Endothelial cell of umbilical vein (primary cell): ENCODE measurements around the gene WDPCP. TPM values are rescaled to one million over a fixed set of nuclear protein-coding genes. Genes with fewer than 3 reads are reported as not detected.

Experiments
- BruUV-seq: library from RNA; stranded (reverse); fragments of 400-500 nt; replicated peaks from 2 replicates; lab custom pipeline; 2021; lab: Mats Ljungman, UMichigan
- CTCF ChIA-PET: fragments of 300-600, 350-600 bp; sonication (Branson Sonifier 250); formaldehyde crosslinking; loops from one replicate; lab custom pipeline; 2021; ENCODE audit warnings: antibody characterized with exemption, inconsistent platforms; lab: Charles Lee
- POLR2A ChIA-PET: fragments of 300-600, 350-600 bp; sonication (Branson Sonifier 250); formaldehyde crosslinking; loops from one replicate; lab custom pipeline; 2021; ENCODE audit warnings: antibody characterized with exemption, inconsistent platforms; lab: Charles Lee
- DNase-seq: peaks from one replicate; pipeline ENCODE4 v3.0.0-alpha.2; 2011; ENCODE audit warnings: low read depth, low spot score
- FAIRE-seq: peaks from 2 replicates; lab custom pipeline; 2011; peaks lifted over from hg19 to GRCh38; lab: Jason Lieb, UNC
- H2AFZ ChIP-seq: 2 replicates; pipeline ENCODE4 v1.6.0; 2012; ENCODE audit warnings: low read depth, low read length, control low read depth, inconsistent platforms
- H3K27ac ChIP-seq: 2 replicates; pipeline ENCODE4 v1.5.1; 2011; ENCODE audit warnings: low read depth, mild to moderate bottlenecking, control low read depth, low read length, moderate library complexity; ENCODE audit not compliant: insufficient read depth
- H3K27me3 ChIP-seq, 2 experiments: 2 replicates each; pipeline versions ENCODE4 v1.6.0 to v1.6.1; 2011; ENCODE audit warnings: low read length in 2 of 2, mixed read lengths in 1 of 2; ENCODE audit not compliant: control insufficient read depth in 2 of 2, insufficient read depth in 2 of 2
- H3K36me3 ChIP-seq, 2 experiments: 2 replicates in 1 of 2; 3 replicates in 1 of 2; pipeline ENCODE4 v1.5.1; 2011; ENCODE audit warnings: low read length in 2 of 2, mild to moderate bottlenecking in 1 of 2, moderate library complexity in 1 of 2; ENCODE audit not compliant: control insufficient read depth in 2 of 2, insufficient read depth in 2 of 2; ENCODE audit errors: extremely low read depth in 1 of 2
- H3K4me1 ChIP-seq: 3 replicates; pipeline ENCODE4 v1.5.1; 2011; ENCODE audit warnings: mild to moderate bottlenecking, low read length; ENCODE audit not compliant: control insufficient read depth, insufficient read depth; ENCODE audit errors: extremely low read depth
- H3K4me2 ChIP-seq: 2 replicates; pipeline ENCODE4 v1.6.1; 2011; ENCODE audit warnings: low read length, control low read depth, mixed read lengths; ENCODE audit not compliant: insufficient read depth
- H3K4me3 ChIP-seq, 3 experiments: fragments of 200-600 bp in 1 of 3; sonication (generic), shearing (Covaris generic) in 1 of 3; replicated peaks in 1 of 3; 2 replicates each; pipeline ENCODE4 v1.5.1; 2011 to 2016; ENCODE audit warnings: control low read depth in 3 of 3, low read length in 3 of 3, mild to moderate bottlenecking in 2 of 3, inconsistent platforms in 1 of 3, low read depth in 1 of 3, moderate library complexity in 1 of 3; ENCODE audit not compliant: insufficient read depth in 1 of 3
- H3K79me2 ChIP-seq: 2 replicates; pipeline ENCODE4 v1.6.0; 2012; ENCODE audit warnings: low read length, inconsistent platforms; ENCODE audit not compliant: control insufficient read depth, insufficient read depth
- H3K9ac ChIP-seq: replicated peaks from 2 replicates; pipeline ENCODE3; 2011; ENCODE audit warnings: low read length, control low read depth; ENCODE audit not compliant: insufficient read depth; ENCODE audit errors: extremely low read depth
- H3K9me1 ChIP-seq: replicated peaks from 3 replicates; pipeline ENCODE4 v1.6.0; 2011; ENCODE audit warnings: mild to moderate bottlenecking, low read length; ENCODE audit not compliant: control insufficient read depth, insufficient read depth; ENCODE audit errors: extremely low read depth
- H3K9me3 ChIP-seq: replicated peaks from 2 replicates; pipeline ENCODE4 v1.5.1; 2012; ENCODE audit warnings: low read length, inconsistent platforms; ENCODE audit not compliant: control insufficient read depth, insufficient read depth
- H4K20me1 ChIP-seq: replicated peaks from 2 replicates; pipeline ENCODE3; 2011; ENCODE audit warnings: mild to moderate bottlenecking, low read length; ENCODE audit not compliant: control insufficient read depth, insufficient read depth; ENCODE audit errors: extremely low read depth
- CTCF ChIP-seq, 2 donors: IDR thresholded peaks; 1 replicate in 1 of 2; 2 replicates in 1 of 2; pipeline ENCODE4 v1.5.1; 2011; ENCODE audit warnings: low read length in 2 of 2, mild to moderate bottlenecking in 2 of 2, moderate library complexity in 2 of 2, control low read depth in 1 of 2, inconsistent platforms in 1 of 2, low read depth in 1 of 2; ENCODE audit not compliant: insufficient read depth in 1 of 2; ENCODE audit errors: extremely low read depth in 1 of 2
- EZH2 ChIP-seq: IDR thresholded peaks from 2 replicates; pipeline ENCODE4 v1.6.1; 2012; ENCODE audit warnings: borderline replicate concordance, low read depth, mild to moderate bottlenecking, moderate library complexity, low read length, inconsistent platforms; ENCODE audit not compliant: severe bottlenecking
- FOS ChIP-seq: IDR thresholded peaks from 2 replicates; pipeline ENCODE4 v1.6.1; 2011; ENCODE audit warnings: mild to moderate bottlenecking, low read length, moderate library complexity, borderline replicate concordance; ENCODE audit not compliant: insufficient read depth
- GATA2 ChIP-seq: IDR thresholded peaks from 2 replicates; pipeline ENCODE4 v1.7.0; 2011; ENCODE audit warnings: low read depth, mild to moderate bottlenecking, moderate library complexity, mixed read lengths, low read length; ENCODE audit not compliant: insufficient read length, insufficient read depth
- JUN ChIP-seq: IDR thresholded peaks from 2 replicates; pipeline ENCODE4 v1.6.1; 2011; ENCODE audit warnings: borderline replicate concordance, low read depth; ENCODE audit not compliant: insufficient read length, insufficient read depth
- MAX ChIP-seq: IDR thresholded peaks from 2 replicates; pipeline ENCODE4 v1.6.1; 2011; ENCODE audit not compliant: insufficient read depth, insufficient read length
- MYC ChIP-seq: IDR thresholded peaks from one replicate; pipeline ENCODE4 v1.6.1; 2011; ENCODE audit warnings: mild to moderate bottlenecking, low read depth, low read length
- POLR2A ChIP-seq: IDR thresholded peaks from 2 replicates; pipeline ENCODE4 v1.6.1; 2012; ENCODE audit warnings: low read depth, mild to moderate bottlenecking, control low read depth, low read length
- POLR2AphosphoS5 ChIP-seq: IDR thresholded peaks from 2 replicates; pipeline ENCODE4 v1.6.1; 2012; ENCODE audit warnings: low read depth, mild to moderate bottlenecking, control low read depth, low read length, moderate library complexity; ENCODE audit not compliant: insufficient read depth
- dilution Hi-C: fragments of 300-500 bp; cut with MboI; formaldehyde crosslinking; loops from one replicate; pipeline ENCODE4 v1.15.0; 2019; ENCODE audit warnings: low sequenced_read_pairs; ENCODE audit not compliant: extremely low pct_ligation_motif_present
- intact Hi-C: fragments of 100-400 bp; cut with micrococcal nuclease; formaldehyde crosslinking; loops from one replicate; pipeline ENCODE4 v1.10.0; 2022
- polyA plus RNA-seq, 4 experiments: library from polyadenylated mRNA; depleted of rRNA in 3 of 4; stranded (reverse) in 3 of 4; unstranded in 1 of 4; fragments of >200 nt; gene quantifications; 2 replicates each; pipeline versions ENCODE4 v1.2.1 to v1.2.3, GENCODE V29; 2011 to 2012; ENCODE audit warnings: missing spikeins in 1 of 4
- total RNA-seq: library from RNA; stranded (reverse); gene quantifications from 2 replicates; pipeline ENCODE4 v1.2.3, GENCODE V29; 2021

Gene WDPCP
- total and polyA plus RNA-seq, 2 donors (not counting 3 experiments of a cell fraction or from before 2014, with no cell fraction given), result 4.0 to 8.8 TPM

- no peak for TF ChIP-seq JUN
- TF ChIP-seq MAX, result no peak
- TF ChIP-seq POLR2A, result no peak
- TF ChIP-seq EZH2, result no peak
- no peak for TF ChIP-seq MYC
- no peak for TF ChIP-seq GATA2
- no peak for TF ChIP-seq FOS
- TF ChIP-seq POLR2AphosphoS5, result no peak
- no peak for TF ChIP-seq CTCF (IDR thresholded peaks at IDR 0.05; ENCODE audit: extremely low read depth in 1 of 2, insufficient read depth in 1 of 2, low read depth in 1 of 2, low read length in 2 of 2)
These were observed 5.4 kb downstream of the WDPCP start for GRCh38 chr2:63582873-63583272.

More at GRCh38 chr2:63582873-63583272, 5.4 kb downstream of the WDPCP start:
- FAIRE-seq (no peak), DNase-seq (no peak)
- H3K4me3 ChIP-seq, result no peak overlapping the region
- POLR2A ChIA-PET, result no interaction called here
- no peaks in the 10 kb centered on the region for H4K20me1 ChIP-seq
- no peak overlapping the region for H3K4me2 ChIP-seq
- no peaks in the 10 kb centered on the region for H3K36me3 ChIP-seq
- no peak overlapping the region for H3K9ac ChIP-seq
- dilution Hi-C loops (no loop called here), intact Hi-C loops (no loop called here)
- no peaks in the 10 kb centered on the region for H3K27me3 ChIP-seq
- BruUV-seq, result no TSS peak
- H3K79me2 ChIP-seq, result no peaks in the 10 kb centered on the region
- no peaks in the 10 kb centered on the region for H3K9me3 ChIP-seq
- no peaks in the 10 kb centered on the region for H3K9me1 ChIP-seq
- no peak overlapping the region for H2AFZ ChIP-seq
- CTCF ChIA-PET, result no interaction called here
- H3K4me1 ChIP-seq, result peaks cover 8% of the 10 kb centered on the region
- no peak overlapping the region for H3K27ac ChIP-seq
